Progenitor cell of endocrine pancreas (in vitro differentiated cells): Measurements from ENCODE around the gene ROCK2. TPM values are rescaled to one million over a fixed set of nuclear protein-coding genes. Genes with fewer than 3 reads are reported as not detected.

Source experiments
- DNase-seq: peaks from one replicate; pipeline ENCODE4 v3.0.0; 2021; ENCODE audit warnings: low spot score; ENCODE audit not compliant: unreplicated experiment
- H3K27ac Mint-ChIP-seq: 2 replicates; pipeline ENCODE4 v1.8.0; 2021; ENCODE audit warnings: mild to moderate bottlenecking, moderate library complexity, mixed read lengths
- H3K27me3 Mint-ChIP-seq: 2 replicates; pipeline ENCODE4 v1.8.0; 2021; ENCODE audit warnings: mixed read lengths
- H3K36me3 Mint-ChIP-seq: 2 replicates; pipeline ENCODE4 v1.8.0; 2022; ENCODE audit warnings: mixed read lengths; ENCODE audit not compliant: insufficient read depth
- H3K4me1 Mint-ChIP-seq: 2 replicates; pipeline ENCODE4 v1.8.0; 2021; ENCODE audit warnings: low read depth, mixed read lengths
- H3K4me3 Mint-ChIP-seq: 2 replicates; pipeline ENCODE4 v1.8.0; 2021; ENCODE audit warnings: low read depth, mild to moderate bottlenecking, moderate library complexity, mixed read lengths
- H3K9me3 Mint-ChIP-seq: 2 replicates; pipeline ENCODE4 v1.8.0; 2021; ENCODE audit warnings: low read depth, mixed read lengths
- total RNA-seq: library from RNA; stranded (reverse); gene quantifications from 2 replicates; pipeline ENCODE4 v1.2.1, GENCODE V29; 2021
- TF ChIP-seq, protein P1 (sequence below): fragments of 200-600 bp; sonication (generic); IDR thresholded peaks from one replicate; pipeline ENCODE4 v1.5.0; 2021; ENCODE audit warnings: antibody characterized with exemption, mild to moderate bottlenecking; ENCODE audit not compliant: unreplicated experiment

Gene ROCK2
- total RNA-seq, 1 donor from 2014 or later: 43.8 TPM

- no peak overlapping the region for H3K27ac Mint-ChIP-seq
Observed at GRCh38 chr2:11298592-11298991, 45.8 kb downstream of the ROCK2 start.

DNA sequence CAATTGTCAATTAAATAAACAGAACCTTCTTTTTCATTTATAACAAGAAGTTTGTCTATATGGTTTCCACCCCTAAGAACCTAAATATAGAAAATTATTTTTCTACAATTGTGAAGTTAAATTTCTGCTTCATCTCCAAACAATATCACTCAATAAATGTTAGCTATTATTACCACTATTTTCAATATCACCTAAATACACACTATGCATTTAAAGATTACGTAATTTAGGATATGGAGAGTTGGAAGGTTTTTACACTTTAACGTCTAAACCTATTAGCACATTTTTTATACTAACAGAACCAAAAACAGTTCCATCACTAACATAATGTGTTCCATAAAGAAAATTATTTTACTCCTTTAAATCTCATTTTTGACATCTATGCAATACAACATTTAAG, 48.0 kb downstream of the ROCK2 start:
- Mint-ChIP-seq H3K27ac (no peak overlapping the region), H3K4me3 (no peak overlapping the region), H3K36me3 (no peaks in the 10 kb centered on the region), H3K4me1 (peaks cover 3% of the 10 kb centered on the region), H3K9me3 (no peaks in the 10 kb centered on the region), H3K27me3 (no peaks in the 10 kb centered on the region)
- TF ChIP-seq, protein P1, sequence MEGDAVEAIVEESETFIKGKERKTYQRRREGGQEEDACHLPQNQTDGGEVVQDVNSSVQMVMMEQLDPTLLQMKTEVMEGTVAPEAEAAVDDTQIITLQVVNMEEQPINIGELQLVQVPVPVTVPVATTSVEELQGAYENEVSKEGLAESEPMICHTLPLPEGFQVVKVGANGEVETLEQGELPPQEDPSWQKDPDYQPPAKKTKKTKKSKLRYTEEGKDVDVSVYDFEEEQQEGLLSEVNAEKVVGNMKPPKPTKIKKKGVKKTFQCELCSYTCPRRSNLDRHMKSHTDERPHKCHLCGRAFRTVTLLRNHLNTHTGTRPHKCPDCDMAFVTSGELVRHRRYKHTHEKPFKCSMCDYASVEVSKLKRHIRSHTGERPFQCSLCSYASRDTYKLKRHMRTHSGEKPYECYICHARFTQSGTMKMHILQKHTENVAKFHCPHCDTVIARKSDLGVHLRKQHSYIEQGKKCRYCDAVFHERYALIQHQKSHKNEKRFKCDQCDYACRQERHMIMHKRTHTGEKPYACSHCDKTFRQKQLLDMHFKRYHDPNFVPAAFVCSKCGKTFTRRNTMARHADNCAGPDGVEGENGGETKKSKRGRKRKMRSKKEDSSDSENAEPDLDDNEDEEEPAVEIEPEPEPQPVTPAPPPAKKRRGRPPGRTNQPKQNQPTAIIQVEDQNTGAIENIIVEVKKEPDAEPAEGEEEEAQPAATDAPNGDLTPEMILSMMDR: no peak
- no peak for DNase-seq

More at GRCh38 chr2:11298592-11298991, 45.8 kb downstream of the ROCK2 start:
- no peak for DNase-seq
- Mint-ChIP-seq H3K27me3 (no peaks in the 10 kb centered on the region), H3K9me3 (no peaks in the 10 kb centered on the region), H3K4me1 (no peaks in the 10 kb centered on the region), H3K4me3 (no peak overlapping the region), H3K36me3 (no peaks in the 10 kb centered on the region)
- TF ChIP-seq, protein P1: no peak

DNA sequence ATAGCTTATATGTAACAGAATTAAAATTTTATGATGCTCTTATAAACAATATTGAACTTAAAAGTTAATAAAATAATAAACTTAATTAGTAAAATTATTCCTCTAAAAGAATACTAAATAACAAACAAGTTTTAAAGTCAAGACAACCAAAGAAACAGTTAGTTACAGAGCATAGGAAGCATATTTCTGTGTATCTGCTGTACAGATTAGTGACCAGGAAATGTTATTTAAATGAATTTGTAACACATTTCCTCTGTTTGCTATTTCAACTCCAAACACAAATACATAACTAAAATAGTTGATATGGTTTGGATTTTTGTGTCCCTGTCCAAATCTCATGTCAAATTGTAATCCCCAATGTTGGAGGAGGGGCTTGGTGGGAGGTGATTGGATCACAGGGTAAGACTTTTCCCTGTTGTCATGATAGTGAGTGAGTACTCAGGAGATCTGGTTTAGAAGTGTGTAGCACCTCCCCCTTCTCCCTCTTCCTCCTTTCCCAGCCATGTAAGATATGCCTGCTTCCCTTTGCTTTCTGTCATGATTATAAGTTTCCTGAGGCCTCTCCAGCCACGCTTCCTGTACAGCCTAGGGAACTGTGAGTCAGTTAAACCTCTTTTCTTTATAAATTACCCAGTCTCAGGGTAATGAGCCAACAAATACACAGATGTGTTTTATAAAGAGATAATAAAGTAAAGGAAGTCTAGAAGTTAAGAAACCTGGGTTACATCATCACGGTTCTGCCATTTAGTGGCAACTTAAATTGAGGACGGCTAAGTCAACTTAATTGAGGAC, 51.8 kb downstream of the ROCK2 start:
- Mint-ChIP-seq H3K4me3 (no peak overlapping the region), H3K9me3 (no peaks in the 10 kb centered on the region), H3K27ac (peak overlapping the region; percentile 54), H3K4me1 (peaks cover 4% of the 10 kb centered on the region), H3K27me3 (no peaks in the 10 kb centered on the region), H3K36me3 (no peaks in the 10 kb centered on the region)
- DNase-seq: no peak
- TF ChIP-seq, protein P1: no peak

DNA sequence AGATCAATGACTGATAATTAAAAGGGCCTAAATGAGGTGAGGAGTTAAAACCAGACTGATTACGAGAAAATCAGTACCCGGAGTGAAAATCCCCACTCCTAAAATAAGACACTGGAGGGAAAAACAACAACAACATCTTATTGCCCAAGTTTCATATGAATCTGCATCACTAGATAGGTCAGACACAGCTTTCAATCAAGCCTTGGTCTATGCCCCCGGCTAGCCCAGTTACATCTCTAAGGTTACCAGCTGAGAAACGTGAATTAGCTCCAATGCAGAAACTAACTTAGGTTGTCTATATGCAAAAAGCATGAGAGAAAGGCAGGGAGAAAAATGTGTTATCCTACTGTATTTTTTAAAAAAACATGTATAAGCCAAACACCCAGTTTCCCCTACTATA, 53.7 kb downstream of the ROCK2 start:
- TF ChIP-seq, protein P1: no peak
- no peaks in the 10 kb centered on the region for H3K27me3 Mint-ChIP-seq
- H3K4me3 Mint-ChIP-seq: no peak overlapping the region
- no peak for DNase-seq
- H3K27ac Mint-ChIP-seq: no peak overlapping the region
- H3K9me3 Mint-ChIP-seq: peaks cover 2% of the 10 kb centered on the region
- H3K4me1 Mint-ChIP-seq: peaks cover 4% of the 10 kb centered on the region
- H3K36me3 Mint-ChIP-seq: peaks cover 3% of the 10 kb centered on the region

DNA sequence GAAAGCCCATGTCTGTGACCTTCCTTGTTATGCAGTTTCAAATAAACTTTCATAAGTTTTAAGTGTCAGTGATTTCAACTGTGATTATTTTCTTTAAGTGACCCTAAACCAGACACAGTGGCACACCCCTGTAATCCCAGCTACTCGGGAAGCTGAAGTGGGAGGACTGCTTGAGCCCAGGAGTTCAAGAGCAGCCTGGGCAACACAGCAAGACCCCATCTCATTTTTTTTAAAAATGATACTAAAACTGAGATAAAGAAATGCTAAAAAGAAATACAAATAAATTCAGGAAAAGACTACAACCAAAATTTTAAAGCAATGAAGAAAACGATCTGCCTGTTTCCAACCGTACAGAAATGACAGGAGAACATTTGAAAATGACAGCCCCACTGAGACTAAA, 54.2 kb downstream of the ROCK2 start:
- peaks cover 6% of the 10 kb centered on the region for H3K9me3 Mint-ChIP-seq
- H3K27ac Mint-ChIP-seq: no peak overlapping the region
- H3K27me3 Mint-ChIP-seq: no peaks in the 10 kb centered on the region
- H3K4me3 Mint-ChIP-seq: no peak overlapping the region
- TF ChIP-seq, protein P1: no peak
- H3K36me3 Mint-ChIP-seq: peaks cover 8% of the 10 kb centered on the region
- H3K4me1 Mint-ChIP-seq: peaks cover 4% of the 10 kb centered on the region
- DNase-seq: no peak
